Effector CD4-positive, alpha-beta T cell (primary cell): ENCODE measurements around the gene TSPAN13.

Experiments
- DNase-seq: peaks from one replicate; pipeline ENCODE4 v3.0.0-alpha.2; 2020

The TSPAN13 gene

GRCh38 chr7:16816824-16817223 lies 63.3 kb downstream of the TSPAN13 start:
- no peak for DNase-seq

GRCh38 chr7:16817536-16817935 lies 64.0 kb downstream of the TSPAN13 start:
- no peak for DNase-seq

GRCh38 chr7:16818732-16819131 lies 65.2 kb downstream of the TSPAN13 start:
- DNase-seq = no peak

GRCh38 chr7:16822029-16822428 lies 68.5 kb downstream of the TSPAN13 start:
- DNase-seq = no peak

- DNase-seq = no peak
Measured at GRCh38 chr7:16826060-16826459, 72.5 kb downstream of the TSPAN13 start.

- no peak for DNase-seq
Measured at GRCh38 chr7:16833373-16833772, 79.8 kb downstream of the TSPAN13 start.
